Spinal cord (tissue), 10 donors: Measurements from ENCODE around the gene CEP170B. TPM values are rescaled to one million over a fixed set of nuclear protein-coding genes. Genes with fewer than 3 reads are reported as not detected.

ENCODE experiments used
- DNase-seq, 6 donors: peaks; one replicate each; pipeline versions ENCODE4 v3.0.0 to v3.0.0-alpha.2; 2013 to 2015; ENCODE audit warnings: low spot score in 6 of 6, low read depth in 4 of 6
- H3K27ac ChIP-seq: one replicate; pipeline ENCODE4 v1.5.1; 2013; ENCODE audit warnings: low read depth, low read length, control low read depth
- H3K27me3 ChIP-seq: one replicate; pipeline ENCODE4 v1.6.1; 2013; ENCODE audit warnings: low read length; ENCODE audit not compliant: control insufficient read depth, insufficient read depth
- H3K36me3 ChIP-seq: one replicate; pipeline ENCODE4 v1.6.1; 2013; ENCODE audit warnings: low read length; ENCODE audit not compliant: control insufficient read depth, insufficient read depth
- H3K4me1 ChIP-seq: one replicate; pipeline ENCODE4 v1.6.1; 2013; ENCODE audit warnings: low read length; ENCODE audit not compliant: control insufficient read depth, insufficient read depth
- H3K4me3 ChIP-seq: one replicate; pipeline ENCODE4 v1.5.1; 2013; ENCODE audit warnings: low read depth, low read length, control low read depth
- H3K9me3 ChIP-seq: one replicate; pipeline ENCODE4 v1.6.1; 2013; ENCODE audit warnings: low read length; ENCODE audit not compliant: control insufficient read depth, insufficient read depth
- WGBS: methylation state at CpG from one replicate; pipeline ENCODE4 v1.1.5; 2013; ENCODE audit warnings: missing lambda C conversion rate; ENCODE audit not compliant: insufficient coverage; 5-methylcytosine and 5-hydroxymethylcytosine counted together
- polyA plus RNA-seq, 2 donors: library from polyadenylated mRNA; unstranded; fragments of 120-200 nt; gene quantifications; one replicate each; pipeline ENCODE4 v1.2.1, GENCODE V29; 2013; ENCODE audit not compliant: insufficient read length in 2 of 2
- total RNA-seq, 2 donors: library from RNA; depleted of rRNA in 1 of 2; stranded (reverse); fragments of 120-200 nt in 1 of 2; fragments of >200 nt in 1 of 2; gene quantifications; one replicate each; pipeline versions ENCODE4 v1.2.3 to v1.2.4, GENCODE V29; 2013 to 2014
- donor health status: healthy.

CEP170B gene
- total and polyA plus RNA-seq, 4 donors, result 11.0 to 41.4 (median 28.0) TPM

DNA sequence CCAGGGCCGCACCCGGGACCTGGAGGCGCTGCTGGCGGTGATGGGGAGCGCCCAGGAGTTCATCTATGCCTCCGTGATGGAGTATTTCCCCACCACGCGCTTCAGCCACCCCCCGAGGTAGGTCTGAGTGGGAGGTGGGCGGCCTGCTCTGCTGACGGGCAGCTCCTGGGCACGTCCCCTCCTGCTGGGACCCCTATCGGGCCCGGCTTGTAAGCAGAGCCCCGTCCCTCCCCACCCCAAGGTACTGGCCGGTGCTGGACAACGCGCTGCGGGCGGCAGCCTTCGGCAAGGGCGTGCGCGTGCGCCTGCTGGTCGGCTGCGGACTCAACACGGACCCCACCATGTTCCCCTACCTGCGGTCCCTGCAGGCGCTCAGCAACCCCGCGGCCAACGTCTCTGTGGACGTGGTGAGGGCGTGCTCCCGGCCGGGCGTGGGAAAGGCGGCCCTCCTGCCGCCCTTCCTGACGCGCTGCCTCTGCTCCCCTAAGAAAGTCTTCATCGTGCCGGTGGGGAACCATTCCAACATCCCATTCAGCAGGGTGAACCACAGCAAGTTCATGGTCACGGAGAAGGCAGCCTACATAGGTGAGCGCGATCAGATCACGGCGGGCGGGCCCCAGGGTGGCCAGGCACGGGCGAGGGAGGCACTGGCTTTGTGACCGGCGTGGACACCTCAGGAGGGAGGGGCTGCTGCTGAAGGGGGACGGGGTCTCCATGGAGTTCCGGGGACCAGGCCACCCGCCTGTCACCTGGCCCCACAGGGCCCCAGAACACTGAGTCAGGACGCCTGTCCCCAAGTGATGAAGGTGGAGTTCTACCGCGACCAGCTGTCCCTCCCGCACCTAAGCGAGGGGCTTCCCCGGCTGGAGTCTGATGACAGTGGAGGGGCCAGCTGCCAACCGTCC lies 67.0 kb downstream of the CEP170B start:
- Histone ChIP-seq H3K36me3 (peaks cover 10% of the 10 kb centered on the region), H3K27me3 (peaks cover 16% of the 10 kb centered on the region), H3K9me3 (no peaks in the 10 kb centered on the region), H3K4me3 (no peak overlapping the region), H3K4me1 (peaks cover 29% of the 10 kb centered on the region), H3K27ac (no peak overlapping the region)
- DNase-seq, result peak in 1 of 6 donors; percentile 14
- 16% methylated on average over 60 of the region's 64 CpGs for WGBS

- WGBS, result 2% methylated on average over 86 of the region's 100 CpGs
- Histone ChIP-seq H3K4me1 (peaks cover 26% of the 10 kb centered on the region), H3K27me3 (peaks cover 16% of the 10 kb centered on the region), H3K36me3 (peaks cover 6% of the 10 kb centered on the region), H3K9me3 (no peaks in the 10 kb centered on the region), H3K4me3 (peak overlapping the region; percentile 44), H3K27ac (no peak overlapping the region)
- DNase-seq, result peak; percentile 50 to 93 (median 64)
Measured at GRCh38 chr14:104932676-104933631, 67.9 kb downstream of the CEP170B start.

GRCh38 chr14:104933746-104934733 lies 69.0 kb downstream of the CEP170B start:
- H3K4me1 ChIP-seq, result peaks cover 26% of the 10 kb centered on the region
- no peak for DNase-seq
- H3K27ac ChIP-seq, result no peak overlapping the region
- no peaks in the 10 kb centered on the region for H3K9me3 ChIP-seq
- H3K36me3 ChIP-seq, result peaks cover 2% of the 10 kb centered on the region
- peaks cover 16% of the 10 kb centered on the region for H3K27me3 ChIP-seq
- 20% methylated on average over 11 of the region's 42 CpGs for WGBS
- H3K4me3 ChIP-seq, result no peak overlapping the region

GRCh38 chr14:104935026-104935650 lies 70.1 kb downstream of the CEP170B start:
- WGBS, result 74% methylated on average over 3 of the region's 3 CpGs
- DNase-seq, result peak in 1 of 6 donors; percentile 49
- H3K27me3 ChIP-seq, result peaks cover 16% of the 10 kb centered on the region

DNA sequence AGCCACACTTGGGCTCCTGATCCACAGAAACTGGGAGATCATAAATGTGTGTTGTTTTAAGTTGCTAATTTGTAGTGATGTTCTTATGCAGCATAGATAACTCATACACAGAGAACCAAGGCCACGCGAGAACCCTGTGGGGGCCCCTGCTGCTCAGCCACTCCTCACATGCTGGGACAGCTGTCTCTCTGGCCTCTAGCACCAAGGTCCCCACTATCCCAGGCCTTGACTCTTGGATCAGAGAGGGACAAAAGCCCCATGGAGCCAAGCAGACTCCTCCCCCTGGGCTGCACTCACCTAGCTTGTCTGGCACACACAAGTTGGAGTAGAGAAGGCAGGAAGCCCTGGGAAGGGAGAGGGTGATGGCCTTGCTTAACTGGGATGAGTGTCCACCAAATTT lies 70.9 kb downstream of the CEP170B start:
- DNase-seq, result no peak
- H3K27ac ChIP-seq, result no peak overlapping the region
- WGBS, result 69% methylated on average over 2 of the region's 2 CpGs
- H3K36me3 ChIP-seq, result peaks cover 4% of the 10 kb centered on the region
- peaks cover 16% of the 10 kb centered on the region for H3K27me3 ChIP-seq
- H3K9me3 ChIP-seq, result no peaks in the 10 kb centered on the region
- peaks cover 32% of the 10 kb centered on the region for H3K4me1 ChIP-seq
- H3K4me3 ChIP-seq, result no peak overlapping the region

More at GRCh38 chr14:104935026-104935650, 70.1 kb downstream of the CEP170B start:
- no peaks in the 10 kb centered on the region for H3K9me3 ChIP-seq
- no peak overlapping the region for H3K27ac ChIP-seq
- no peak overlapping the region for H3K4me3 ChIP-seq
- peaks cover 4% of the 10 kb centered on the region for H3K36me3 ChIP-seq
- H3K4me1 ChIP-seq, result peaks cover 32% of the 10 kb centered on the region

DNA sequence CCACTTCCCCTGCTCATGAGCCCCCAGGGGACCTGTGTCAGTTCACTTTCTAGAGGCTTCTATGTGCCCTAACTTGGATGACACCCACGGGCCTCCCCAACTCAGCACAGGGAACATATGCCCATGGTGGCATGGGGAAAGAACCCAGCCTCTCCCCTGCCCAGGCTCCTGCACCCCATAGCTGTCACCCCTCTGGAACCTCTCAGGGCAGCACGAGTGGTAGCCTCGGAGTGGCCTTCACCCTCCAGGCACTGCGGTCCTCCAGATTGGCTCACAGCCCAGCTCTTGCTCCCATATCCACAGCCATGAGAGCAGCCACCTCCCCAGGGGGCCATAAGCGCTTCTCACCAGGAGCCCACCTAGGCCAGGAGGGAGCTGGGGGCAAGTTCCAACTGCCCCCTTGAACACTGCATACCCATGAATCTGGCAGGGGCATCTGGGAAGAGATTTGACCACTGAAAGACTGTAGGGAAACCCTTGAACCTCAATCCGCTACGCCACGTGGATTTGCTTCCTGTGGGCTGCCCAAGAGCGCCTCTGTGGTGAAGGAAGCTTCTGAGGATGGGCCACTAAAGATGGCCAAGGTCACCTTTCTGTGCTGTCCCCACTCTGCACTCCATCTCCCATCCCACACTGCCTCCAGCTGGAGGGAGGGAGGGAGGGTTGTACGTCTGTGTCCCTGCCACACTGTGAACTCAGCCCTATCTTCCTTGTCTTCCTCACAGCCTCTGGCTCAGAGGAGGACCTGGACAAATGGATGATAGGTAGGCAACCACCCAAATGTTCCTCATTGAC lies 71.5 kb downstream of the CEP170B start:
- Histone ChIP-seq H3K4me3 (no peak overlapping the region), H3K4me1 (peaks cover 28% of the 10 kb centered on the region), H3K9me3 (no peaks in the 10 kb centered on the region), H3K27me3 (peaks cover 13% of the 10 kb centered on the region), H3K36me3 (peaks cover 6% of the 10 kb centered on the region), H3K27ac (no peak overlapping the region)
- DNase-seq, result no peak
- 83% methylated on average over 7 of the region's 10 CpGs for WGBS

- no peak for DNase-seq
- H3K9me3 ChIP-seq, result no peaks in the 10 kb centered on the region
- H3K4me1 ChIP-seq, result peaks cover 22% of the 10 kb centered on the region
- no peak overlapping the region for H3K4me3 ChIP-seq
- no peak overlapping the region for H3K27ac ChIP-seq
- H3K27me3 ChIP-seq, result peaks cover 8% of the 10 kb centered on the region
- WGBS, result 63% methylated on average over 4 of the region's 4 CpGs
- peaks cover 12% of the 10 kb centered on the region for H3K36me3 ChIP-seq
Measured at GRCh38 chr14:104937161-104937560, 72.1 kb downstream of the CEP170B start.

DNA sequence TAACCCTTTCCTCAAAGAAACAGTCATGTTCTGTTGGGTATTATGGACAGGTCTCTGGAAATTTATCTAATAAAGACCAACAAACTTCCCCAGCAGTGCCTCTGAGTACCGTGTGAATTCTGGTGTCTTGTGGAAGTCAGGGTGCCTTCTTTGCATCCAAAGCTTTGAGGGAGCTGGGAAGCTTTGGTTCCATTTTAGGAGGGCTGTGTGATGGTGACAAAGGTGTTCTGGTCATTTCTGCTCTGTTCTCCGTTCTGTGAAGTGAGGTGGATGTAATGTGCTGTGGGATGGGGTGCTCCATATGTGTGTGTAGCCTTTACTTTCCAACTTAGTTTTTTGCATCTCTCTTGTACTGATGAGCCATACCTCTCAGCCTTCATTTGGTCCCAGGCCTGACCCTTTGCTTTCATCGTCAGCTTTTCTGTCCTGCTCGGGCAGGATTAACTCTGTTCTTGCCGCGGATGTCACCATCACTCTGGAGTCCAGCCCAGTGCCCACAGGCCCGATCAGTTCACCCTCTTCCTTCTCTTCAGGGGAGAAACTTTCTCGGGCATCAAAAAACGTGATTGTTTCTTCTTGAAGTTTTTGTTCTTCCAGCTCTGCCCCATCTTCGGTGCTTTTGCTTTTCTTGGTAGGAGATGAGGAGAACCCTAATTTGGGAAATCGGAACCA lies 72.8 kb downstream of the CEP170B start:
- H3K36me3 ChIP-seq, result peaks cover 18% of the 10 kb centered on the region
- H3K27ac ChIP-seq, result no peak overlapping the region
- no peak for DNase-seq
- H3K4me3 ChIP-seq, result no peak overlapping the region
- H3K9me3 ChIP-seq, result no peaks in the 10 kb centered on the region
- 51% methylated on average over 4 of the region's 11 CpGs for WGBS
- H3K27me3 ChIP-seq, result peaks cover 3% of the 10 kb centered on the region
- peaks cover 15% of the 10 kb centered on the region for H3K4me1 ChIP-seq
